Osteoblast (primary cell): ENCODE results near the gene CELSR2. TPM values are rescaled to one million over a fixed set of nuclear protein-coding genes. Genes with fewer than 3 reads are reported as not detected.

ENCODE experiments used
- DNase-seq: peaks from one replicate; pipeline ENCODE4 v3.0.0; 2011; ENCODE audit warnings: low spot score, mixed read lengths; ENCODE audit not compliant: insufficient read length; ENCODE audit errors: missing footprints
- H2AFZ ChIP-seq: 2 replicates; pipeline ENCODE4 v1.6.0; 2011; ENCODE audit warnings: mild to moderate bottlenecking, low read length
- H3K27ac ChIP-seq: 2 replicates; pipeline ENCODE4 v1.5.1; 2011; ENCODE audit warnings: mild to moderate bottlenecking, low read depth, low read length, moderate library complexity
- H3K27me3 ChIP-seq: 2 replicates; pipeline ENCODE4 v1.6.0; 2012; ENCODE audit warnings: mild to moderate bottlenecking, control low read depth, inconsistent platforms, low read length, moderate library complexity; ENCODE audit not compliant: insufficient read depth
- H3K36me3 ChIP-seq: 2 replicates; pipeline ENCODE4 v1.5.1; 2011; ENCODE audit warnings: mild to moderate bottlenecking, low read length, control low read depth, moderate library complexity; ENCODE audit not compliant: insufficient read depth
- H3K4me1 ChIP-seq: 2 replicates; pipeline ENCODE4 v1.5.1; 2011; ENCODE audit warnings: mild to moderate bottlenecking, low read length, control low read depth, moderate library complexity; ENCODE audit not compliant: insufficient read depth
- H3K4me2 ChIP-seq: 2 replicates; pipeline ENCODE4 v1.6.0; 2011; ENCODE audit warnings: mild to moderate bottlenecking, low read length; ENCODE audit not compliant: insufficient read depth
- H3K4me3 ChIP-seq: fragments of 200-600 bp; sonication (generic); 3 replicates; pipeline ENCODE4 v1.5.1; 2012; ENCODE audit warnings: mild to moderate bottlenecking, low read length, inconsistent platforms; ENCODE audit not compliant: insufficient read depth
- H3K79me2 ChIP-seq: 2 replicates; pipeline ENCODE4 v1.6.0; 2012; ENCODE audit warnings: mild to moderate bottlenecking, low read length, control low read depth, inconsistent platforms; ENCODE audit not compliant: insufficient read depth
- H3K9me3 ChIP-seq: 2 replicates; pipeline ENCODE4 v1.5.1; 2011; ENCODE audit warnings: low read depth, low read length, control low read depth
- H4K20me1 ChIP-seq: 2 replicates; pipeline ENCODE4 v1.6.0; 2012; ENCODE audit warnings: mild to moderate bottlenecking, low read length, control low read depth; ENCODE audit not compliant: insufficient read depth
- total RNA-seq: library from RNA; depleted of rRNA; stranded (reverse); fragments of >200 nt; gene quantifications from 2 replicates; pipeline ENCODE4 v1.2.3, GENCODE V29; 2012
- TF ChIP-seq, protein P1 (sequence below): IDR thresholded peaks from 2 replicates; pipeline ENCODE4 v1.5.1; 2011; ENCODE audit warnings: mild to moderate bottlenecking, low read depth, low read length, moderate library complexity; ENCODE audit errors: extremely low read depth

Gene CELSR2
- total RNA-seq, 1 donor: 1.4 TPM

DNA sequence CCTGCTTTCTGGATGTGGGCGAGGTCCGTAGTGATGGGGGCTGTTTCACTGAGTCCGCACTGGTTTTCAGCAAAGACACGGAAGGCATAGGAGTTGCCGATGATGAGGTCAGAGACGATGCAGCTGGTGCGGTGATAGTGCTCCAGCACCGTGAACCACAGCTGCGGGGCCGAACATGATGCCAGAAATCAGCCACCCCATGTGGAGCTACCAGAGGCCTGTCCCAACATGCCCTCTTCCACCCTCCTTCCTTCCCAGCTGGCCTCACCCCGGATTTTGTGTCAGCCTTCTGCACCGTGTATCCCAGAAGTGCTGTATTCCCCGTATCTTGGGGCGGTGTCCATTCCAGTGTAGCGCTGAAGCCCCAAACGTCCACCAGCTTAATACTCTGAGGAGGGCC, 47.4 kb downstream of the CELSR2 start:
- Histone ChIP-seq H3K27ac (no peak overlapping the region), H2AFZ (no peak overlapping the region), H3K27me3 (no peaks in the 10 kb centered on the region), H3K36me3 (no peaks in the 10 kb centered on the region), H3K4me3 (no peak overlapping the region), H3K9me3 (no peaks in the 10 kb centered on the region), H3K79me2 (no peaks in the 10 kb centered on the region), H3K4me1 (peaks cover 27% of the 10 kb centered on the region), H3K4me2 (no peak overlapping the region), H4K20me1 (no peaks in the 10 kb centered on the region)
- no peak for DNase-seq
- TF ChIP-seq, protein P1, sequence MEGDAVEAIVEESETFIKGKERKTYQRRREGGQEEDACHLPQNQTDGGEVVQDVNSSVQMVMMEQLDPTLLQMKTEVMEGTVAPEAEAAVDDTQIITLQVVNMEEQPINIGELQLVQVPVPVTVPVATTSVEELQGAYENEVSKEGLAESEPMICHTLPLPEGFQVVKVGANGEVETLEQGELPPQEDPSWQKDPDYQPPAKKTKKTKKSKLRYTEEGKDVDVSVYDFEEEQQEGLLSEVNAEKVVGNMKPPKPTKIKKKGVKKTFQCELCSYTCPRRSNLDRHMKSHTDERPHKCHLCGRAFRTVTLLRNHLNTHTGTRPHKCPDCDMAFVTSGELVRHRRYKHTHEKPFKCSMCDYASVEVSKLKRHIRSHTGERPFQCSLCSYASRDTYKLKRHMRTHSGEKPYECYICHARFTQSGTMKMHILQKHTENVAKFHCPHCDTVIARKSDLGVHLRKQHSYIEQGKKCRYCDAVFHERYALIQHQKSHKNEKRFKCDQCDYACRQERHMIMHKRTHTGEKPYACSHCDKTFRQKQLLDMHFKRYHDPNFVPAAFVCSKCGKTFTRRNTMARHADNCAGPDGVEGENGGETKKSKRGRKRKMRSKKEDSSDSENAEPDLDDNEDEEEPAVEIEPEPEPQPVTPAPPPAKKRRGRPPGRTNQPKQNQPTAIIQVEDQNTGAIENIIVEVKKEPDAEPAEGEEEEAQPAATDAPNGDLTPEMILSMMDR: no peak

DNA sequence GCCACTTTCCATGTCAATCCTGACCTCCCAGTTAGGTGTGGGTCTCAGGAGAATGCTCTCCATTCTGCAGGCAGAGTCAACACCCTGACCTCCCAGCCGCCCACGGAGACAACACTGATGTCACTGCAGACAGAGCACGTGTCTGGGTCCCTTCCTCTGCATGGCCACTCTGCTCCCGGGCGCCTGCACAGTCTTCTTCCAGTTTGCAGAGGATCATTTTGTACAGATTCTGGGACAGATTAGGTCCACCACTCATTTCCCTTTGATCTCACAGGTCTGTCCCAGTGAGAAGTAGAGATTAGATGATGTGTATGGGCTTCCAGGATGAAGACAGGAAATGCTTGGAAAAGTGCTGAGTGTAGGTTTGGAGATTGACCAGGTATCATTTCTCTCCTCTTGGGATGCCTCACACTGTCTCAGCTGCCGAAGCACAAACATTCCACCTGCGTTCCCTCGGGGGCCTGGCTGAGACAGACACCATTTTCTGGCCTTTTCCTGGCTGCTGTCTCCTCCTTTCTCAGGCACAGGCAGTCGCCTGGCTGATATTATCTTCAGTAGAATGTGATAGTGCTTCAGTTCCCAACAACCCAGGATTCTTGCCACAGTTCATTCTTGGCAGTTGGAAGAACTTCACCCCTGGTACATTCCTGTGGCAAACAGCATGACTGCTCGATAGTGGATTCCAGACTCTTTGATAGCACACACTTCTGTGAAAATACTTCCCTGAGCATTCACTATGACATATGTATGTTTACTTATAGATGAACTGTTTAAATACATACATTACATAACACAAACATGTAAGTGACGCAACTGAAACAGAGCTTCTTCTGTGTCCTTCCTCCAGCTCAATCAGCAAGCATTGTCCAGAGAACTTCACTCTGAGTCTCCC, 49.6 kb downstream of the CELSR2 start:
- Histone ChIP-seq H3K4me3 (peak overlapping the region; percentile 29), H3K4me2 (peak overlapping the region; percentile 52), H3K79me2 (no peaks in the 10 kb centered on the region), H3K27me3 (no peaks in the 10 kb centered on the region), H4K20me1 (no peaks in the 10 kb centered on the region), H3K4me1 (peaks cover 27% of the 10 kb centered on the region), H3K27ac (peak overlapping the region; percentile 87), H3K36me3 (no peaks in the 10 kb centered on the region), H3K9me3 (no peaks in the 10 kb centered on the region), H2AFZ (peak overlapping the region; percentile 81)
- TF ChIP-seq, protein P1: no peak
- DNase-seq: peak; percentile 86

DNA sequence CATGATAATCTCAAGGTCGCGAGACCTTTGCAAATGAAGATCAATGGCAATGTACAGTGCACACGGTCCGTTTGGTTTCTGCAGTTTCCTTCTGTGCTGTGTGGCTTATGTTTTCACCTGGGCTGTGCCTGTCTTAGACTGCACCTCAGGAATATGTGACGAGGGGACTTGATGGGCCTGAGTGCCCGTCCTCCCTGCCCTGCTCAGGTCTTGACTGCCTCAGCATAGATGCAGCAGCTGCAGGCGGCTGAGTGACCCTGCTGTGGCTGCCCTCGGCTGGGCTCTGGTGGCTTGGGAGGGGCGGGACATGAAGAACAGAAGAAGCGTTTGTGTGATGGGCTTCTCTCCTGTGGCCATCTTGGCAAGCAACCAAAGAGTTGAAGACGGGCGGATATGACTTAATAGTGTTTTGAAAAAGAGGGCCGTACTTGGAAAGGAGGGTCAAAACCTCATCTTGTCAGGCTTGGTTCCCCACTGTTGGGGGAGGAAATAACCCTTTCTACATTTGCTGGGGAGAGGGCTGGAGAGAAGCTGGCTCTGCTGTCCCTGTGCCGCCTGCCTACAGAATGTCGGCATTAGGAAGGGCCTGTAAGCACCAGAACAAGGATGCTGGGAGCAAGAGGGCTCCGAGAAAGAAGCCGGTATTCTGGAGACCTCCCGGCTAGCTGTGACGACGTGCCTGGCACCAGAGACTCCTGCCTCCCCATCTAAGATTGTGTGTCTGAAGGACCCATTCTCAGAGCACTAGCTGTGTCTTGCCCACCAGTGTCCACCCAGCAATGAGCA, 50.4 kb downstream of the CELSR2 start:
- Histone ChIP-seq H3K4me3 (no peak overlapping the region), H3K4me2 (peak overlapping the region; percentile 52), H3K27ac (peak overlapping the region; percentile 87), H3K36me3 (no peaks in the 10 kb centered on the region), H3K9me3 (no peaks in the 10 kb centered on the region), H2AFZ (peak overlapping the region; percentile 81), H4K20me1 (no peaks in the 10 kb centered on the region), H3K79me2 (no peaks in the 10 kb centered on the region), H3K27me3 (no peaks in the 10 kb centered on the region), H3K4me1 (peaks cover 27% of the 10 kb centered on the region)
- TF ChIP-seq, protein P1: no peak
- no peak for DNase-seq
